AG08396 (cell line): ENCODE measurements around the gene CFD.

Source experiments
- DNase-seq: peaks from one replicate; pipeline ENCODE4 v3.0.0; 2012; ENCODE audit warnings: low spot score, mixed read lengths

The CFD gene

DNA sequence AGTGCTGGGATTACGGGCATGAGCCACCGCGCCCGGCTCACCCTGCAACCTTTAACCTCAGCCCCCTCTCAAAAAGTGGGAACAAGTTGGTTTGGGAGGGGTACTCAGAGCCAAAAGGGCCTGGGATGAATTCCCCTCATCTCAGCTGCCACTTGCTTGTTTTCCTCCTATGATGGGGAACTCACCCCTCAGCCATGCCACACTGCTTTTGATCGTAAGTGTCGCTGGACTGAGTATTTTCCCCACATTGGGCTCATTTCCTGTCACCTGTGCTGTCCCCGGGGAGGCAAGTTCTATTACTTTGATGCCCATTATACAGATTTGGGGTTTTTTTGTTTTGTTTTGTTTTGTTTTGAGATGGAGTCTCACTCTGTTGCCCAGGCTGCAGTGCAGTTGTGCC is 47.0 kb downstream of the CFD start:
- no peak for DNase-seq

DNA sequence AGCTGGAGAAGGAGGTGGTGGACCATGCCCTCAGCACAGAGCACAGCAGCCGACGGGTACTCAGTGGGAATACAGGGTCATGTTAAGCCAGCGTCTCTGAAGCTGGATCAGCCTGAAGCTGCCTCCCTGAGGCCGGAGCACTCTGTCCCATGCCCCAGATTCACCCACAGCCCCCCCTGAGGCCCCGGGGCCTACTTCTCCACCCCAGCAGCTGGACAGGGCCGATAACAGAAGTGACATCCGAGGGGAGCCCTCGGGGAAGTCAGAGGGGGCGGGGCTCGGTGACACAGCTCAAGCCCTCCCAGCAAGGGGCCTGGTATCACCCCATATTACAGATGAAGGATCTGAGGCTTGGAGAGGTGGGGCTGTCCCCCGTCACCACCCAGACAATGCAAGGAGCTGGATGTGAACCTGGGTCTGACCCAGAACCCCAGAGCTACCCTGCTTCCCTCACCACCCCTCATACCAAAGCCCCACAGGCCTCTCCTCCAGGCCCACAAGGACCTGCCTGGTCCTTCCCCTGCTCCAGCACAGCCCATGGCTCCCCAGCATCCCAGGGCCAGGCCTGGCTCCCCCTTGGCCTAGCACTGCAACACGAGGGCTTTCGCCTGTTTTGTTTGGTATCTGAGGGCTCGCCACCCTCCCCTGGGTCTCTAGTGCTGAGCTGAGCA is 47.9 kb downstream of the CFD start:
- no peak for DNase-seq

DNA sequence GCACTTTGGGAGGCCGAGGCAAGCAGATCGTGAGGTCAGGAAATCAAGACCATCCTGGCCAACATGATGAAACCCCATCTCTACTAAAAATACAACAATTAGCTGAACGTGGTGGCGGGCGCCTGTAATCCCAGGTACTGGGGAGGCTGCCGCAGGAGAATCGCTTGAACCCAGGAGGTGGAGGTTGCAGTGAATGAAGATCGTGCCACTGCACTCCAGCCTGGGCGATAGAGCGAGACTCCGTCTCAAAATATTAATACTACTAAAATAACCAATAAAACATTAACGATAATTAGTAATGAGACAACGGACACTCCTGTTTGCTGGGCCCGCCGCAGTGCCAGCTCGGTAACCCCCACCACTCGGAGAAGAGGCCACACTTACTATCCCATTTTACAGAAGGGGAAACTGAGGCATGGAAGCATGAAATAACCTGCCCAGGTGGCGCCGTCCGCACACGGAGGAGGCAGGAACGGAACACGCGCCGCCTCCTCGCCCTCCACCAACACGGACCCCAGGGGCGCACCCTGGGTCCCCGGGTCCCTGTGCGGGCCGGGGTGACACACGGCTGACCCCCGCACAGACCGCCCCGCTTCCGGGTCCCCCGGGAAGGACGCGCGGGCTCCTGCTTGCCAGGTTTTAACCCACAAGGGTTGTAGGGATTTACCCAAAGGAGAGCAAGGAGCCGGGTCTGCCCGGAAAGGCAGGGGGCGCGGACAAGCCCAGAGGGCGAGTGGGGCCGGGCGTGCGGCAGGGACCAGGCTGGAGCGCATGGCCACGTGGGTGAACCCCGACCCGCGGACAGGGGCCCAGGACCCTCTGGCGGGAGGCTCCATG is 52.0 kb downstream of the CFD start:
- no peak for DNase-seq

DNA sequence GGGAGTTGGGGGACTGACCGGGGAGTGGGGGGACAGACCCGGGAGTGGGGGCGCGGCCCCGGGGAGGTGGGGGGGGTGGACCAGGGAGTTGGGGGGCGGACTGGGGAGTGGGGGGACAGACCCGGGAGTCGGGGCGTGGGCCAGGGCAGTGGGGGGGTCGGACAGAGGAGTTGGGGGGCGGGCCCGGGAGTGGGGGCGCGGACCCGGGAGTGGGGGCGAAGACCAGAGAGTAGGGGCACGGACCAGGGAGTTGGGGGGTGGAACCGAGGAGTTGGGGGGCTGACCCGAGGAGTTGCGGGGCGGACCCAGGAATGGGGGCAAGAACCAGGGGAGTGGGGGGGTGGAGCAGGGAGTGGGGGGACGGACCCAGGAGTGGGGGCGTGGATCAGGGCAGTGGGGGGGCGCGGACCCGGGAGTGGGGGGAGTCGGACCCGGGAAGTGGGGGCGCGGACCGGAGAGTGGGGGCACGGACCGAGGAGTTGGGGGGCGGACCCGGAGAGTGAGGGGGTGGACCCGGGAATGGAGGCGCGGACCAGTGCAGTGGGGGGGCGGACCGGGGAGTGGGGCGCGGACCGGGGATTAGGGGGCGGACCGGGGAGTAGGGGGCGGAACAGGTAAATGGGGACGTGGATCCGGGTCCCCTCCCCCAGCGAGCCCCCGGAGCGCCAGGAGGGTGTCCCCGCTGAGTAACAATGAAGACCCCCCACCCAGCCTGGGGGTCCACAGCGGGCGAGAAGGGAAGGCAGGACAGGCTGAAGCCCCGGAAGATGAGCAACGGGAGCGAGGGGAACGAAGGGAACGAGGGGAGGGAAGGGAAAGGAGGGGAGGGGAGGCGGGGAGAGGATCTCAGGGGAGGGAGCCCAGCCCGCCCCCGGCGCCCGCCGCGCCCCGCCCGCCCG is 53.0 kb downstream of the CFD start:
- no peak for DNase-seq
